PC-3 (cell line): ENCODE results near the gene DYNLT2.

Experiments
- CTCF ChIP-seq: fragments of 300-600 bp; sonication (generic); conservative IDR thresholded peaks from 2 replicates; pipeline ENCODE4 v1.5.1; 2017; ENCODE audit warnings: antibody characterized with exemption, low read depth, mild to moderate bottlenecking, low read length
- EZH2 ChIP-seq: fragments of 300-600 bp; sonication (generic); IDR thresholded peaks from one replicate; pipeline ENCODE4 v1.6.1; 2017; ENCODE audit warnings: antibody characterized with exemption, mild to moderate bottlenecking, low read length; ENCODE audit not compliant: unreplicated experiment
- EZH2phosphoT487 ChIP-seq: fragments of 300-600 bp; sonication (generic); IDR thresholded peaks from 2 replicates; pipeline ENCODE4 v1.6.1; 2018; ENCODE audit warnings: mild to moderate bottlenecking, antibody characterized with exemption, low read length, borderline replicate concordance

GRCh38 chr6:169784821-169785340 is 33.5 kb upstream of the DYNLT2 start:
- TF ChIP-seq CTCF (no peak), EZH2 (no peak), EZH2phosphoT487 (no peak)
